RPMI7951 (cell line): ENCODE measurements around the gene CLVS2. TPM values are rescaled to one million over a fixed set of nuclear protein-coding genes. Genes with fewer than 3 reads are reported as not detected.

ENCODE experiments used
- DNase-seq: peaks from one replicate; pipeline ENCODE4 v3.0.0-alpha.2; 2012; ENCODE audit warnings: low read depth
- total RNA-seq: library from RNA; depleted of rRNA; stranded (reverse); fragments of >200 nt; shearing (Covaris generic); gene quantifications from 2 replicates; pipeline ENCODE4 v1.2.3, GENCODE V29; 2014

CLVS2 gene
- total RNA-seq, 1 experiment from 2014 or later, result not detected

GRCh38 chr6:123024976-123025375 lies 28.9 kb downstream of the CLVS2 start:
- DNase-seq, result no peak

GRCh38 chr6:123027408-123027807 lies 31.4 kb downstream of the CLVS2 start:
- no peak for DNase-seq

- no peak for DNase-seq
Measured at GRCh38 chr6:123028263-123028662, 32.2 kb downstream of the CLVS2 start.

GRCh38 chr6:123030282-123030681 lies 34.2 kb downstream of the CLVS2 start:
- DNase-seq, result no peak

- DNase-seq, result no peak
Measured at GRCh38 chr6:123036648-123037047, 40.6 kb downstream of the CLVS2 start.

GRCh38 chr6:123039431-123039830 lies 43.4 kb downstream of the CLVS2 start:
- no peak for DNase-seq

- no peak for DNase-seq
Measured at GRCh38 chr6:123042401-123042800, 46.4 kb downstream of the CLVS2 start.

- no peak for DNase-seq
Measured at GRCh38 chr6:123044341-123044860, 48.4 kb downstream of the CLVS2 start.

- no peak for DNase-seq
Measured at GRCh38 chr6:123053602-123054225, 57.7 kb downstream of the CLVS2 start.

GRCh38 chr6:123055256-123055655 lies 59.2 kb downstream of the CLVS2 start:
- no peak for DNase-seq

- DNase-seq, result no peak
Measured at GRCh38 chr6:123062670-123063069, 66.6 kb downstream of the CLVS2 start.

GRCh38 chr6:123064038-123064437 lies 68.0 kb downstream of the CLVS2 start:
- no peak for DNase-seq

GRCh38 chr6:123074616-123075015 lies 78.6 kb downstream of the CLVS2 start:
- no peak for DNase-seq

GRCh38 chr6:123085403-123085802 lies 89.4 kb downstream of the CLVS2 start:
- no peak for DNase-seq

GRCh38 chr6:123089226-123089625 lies 93.2 kb downstream of the CLVS2 start:
- DNase-seq, result no peak

GRCh38 chr6:123091091-123091895 lies 95.3 kb downstream of the CLVS2 start:
- no peak for DNase-seq

GRCh38 chr6:123091896-123092271 lies 95.8 kb downstream of the CLVS2 start:
- DNase-seq, result no peak

GRCh38 chr6:123094795-123095194 lies 98.8 kb downstream of the CLVS2 start:
- no peak for DNase-seq

- DNase-seq, result no peak
Measured at GRCh38 chr6:123105561-123105960, 109.5 kb downstream of the CLVS2 start.

GRCh38 chr6:123116370-123116769 lies 120.3 kb downstream of the CLVS2 start:
- no peak for DNase-seq

GRCh38 chr6:123117145-123117908 lies 121.3 kb downstream of the CLVS2 start:
- no peak for DNase-seq

GRCh38 chr6:123118811-123119210 lies 122.8 kb downstream of the CLVS2 start:
- DNase-seq, result no peak
